GM12878 (cell line): ENCODE data around the gene HCN3.

ENCODE experiments used
- BCL11A ChIP-seq: IDR thresholded peaks from 2 replicates; pipeline ENCODE4 v1.6.1; 2011; ENCODE audit warnings: low read depth, low read length
- GATAD2B ChIP-seq: fragments of 450-650 bp; conservative IDR thresholded peaks from 2 replicates; pipeline ENCODE4 v1.6.1; 2017; ENCODE audit warnings: low read depth, mild to moderate bottlenecking, moderate library complexity
- POLR2AphosphoS5 ChIP-seq: IDR thresholded peaks from 2 replicates; pipeline ENCODE4 v1.6.1; 2011; ENCODE audit warnings: mild to moderate bottlenecking, low read length, inconsistent platforms
- RAD51 ChIP-seq: fragments of 450-650 bp; IDR thresholded peaks from 2 replicates; pipeline ENCODE4 v1.6.1; 2016; ENCODE audit warnings: moderate library complexity, mild to moderate bottlenecking, inconsistent platforms
- TARDBP ChIP-seq: IDR thresholded peaks from 2 replicates; pipeline ENCODE4 v1.6.1; 2016; ENCODE audit warnings: borderline replicate concordance
- ZZZ3 ChIP-seq: IDR thresholded peaks from 2 replicates; pipeline ENCODE4 v1.6.1; 2011; ENCODE audit warnings: low read depth; ENCODE audit not compliant: control insufficient read depth, insufficient read length
- TF ChIP-seq, protein P1 (sequence below): fragments of 450-650 bp; IDR thresholded peaks from 2 replicates; pipeline ENCODE4 v1.6.1; 2017; ENCODE audit warnings: borderline replicate concordance
- TF ChIP-seq, protein P2 (sequence below): IDR thresholded peaks from 2 replicates; pipeline ENCODE4 v1.6.1; 2011; ENCODE audit warnings: low read depth, mild to moderate bottlenecking, low read length, moderate library complexity, borderline replicate concordance; ENCODE audit errors: extremely low read depth

DNA sequence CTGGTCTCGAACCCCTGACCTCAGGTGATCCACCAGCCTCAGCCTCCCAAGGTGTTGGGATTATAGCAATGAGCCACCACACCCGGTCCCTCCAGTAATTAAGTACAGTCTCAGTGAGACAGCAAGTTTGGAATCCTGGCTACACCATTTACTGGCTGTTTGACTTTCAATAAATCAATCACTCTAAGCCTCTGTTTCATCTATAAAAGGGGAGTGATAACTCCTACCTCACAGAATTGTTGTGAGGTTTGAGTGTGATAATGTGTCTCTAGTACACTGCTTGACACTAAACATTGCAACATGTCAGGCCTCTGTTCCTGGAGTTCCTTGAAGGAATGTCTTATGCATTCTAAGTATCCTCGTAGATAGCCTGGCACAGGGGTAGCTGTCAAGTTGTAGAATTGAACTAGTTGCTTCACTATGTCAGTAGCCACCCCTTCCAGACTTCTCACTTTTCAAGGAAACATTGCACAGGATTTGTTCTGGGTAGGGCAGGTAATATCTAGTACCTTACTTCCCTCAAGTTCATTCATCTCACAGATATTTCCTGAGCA is 34.4 kb upstream of the HCN3 start:
- TF ChIP-seq, protein P1, sequence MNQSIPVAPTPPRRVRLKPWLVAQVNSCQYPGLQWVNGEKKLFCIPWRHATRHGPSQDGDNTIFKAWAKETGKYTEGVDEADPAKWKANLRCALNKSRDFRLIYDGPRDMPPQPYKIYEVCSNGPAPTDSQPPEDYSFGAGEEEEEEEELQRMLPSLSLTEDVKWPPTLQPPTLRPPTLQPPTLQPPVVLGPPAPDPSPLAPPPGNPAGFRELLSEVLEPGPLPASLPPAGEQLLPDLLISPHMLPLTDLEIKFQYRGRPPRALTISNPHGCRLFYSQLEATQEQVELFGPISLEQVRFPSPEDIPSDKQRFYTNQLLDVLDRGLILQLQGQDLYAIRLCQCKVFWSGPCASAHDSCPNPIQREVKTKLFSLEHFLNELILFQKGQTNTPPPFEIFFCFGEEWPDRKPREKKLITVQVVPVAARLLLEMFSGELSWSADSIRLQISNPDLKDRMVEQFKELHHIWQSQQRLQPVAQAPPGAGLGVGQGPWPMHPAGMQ: no peak
- TF ChIP-seq BCL11A (no peak), ZZZ3 (no peak), RAD51 (no peak), GATAD2B (no peak), POLR2AphosphoS5 (no peak), TARDBP (no peak)
- TF ChIP-seq, protein P2, sequence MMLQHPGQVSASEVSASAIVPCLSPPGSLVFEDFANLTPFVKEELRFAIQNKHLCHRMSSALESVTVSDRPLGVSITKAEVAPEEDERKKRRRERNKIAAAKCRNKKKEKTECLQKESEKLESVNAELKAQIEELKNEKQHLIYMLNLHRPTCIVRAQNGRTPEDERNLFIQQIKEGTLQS: no peak
